Effector memory CD8-positive, alpha-beta T cell (primary cell): ENCODE results near the gene SHLD1.
"Not testable (repeated sequence)": the region's sequence is repeated elsewhere in the genome, so short reads cannot be mapped to it uniquely, and the experiment has no call there.

Experiments
- ATAC-seq: fragments of 150-1000 bp; cut with Tn5 transposase; replicated peaks from 2 replicates; pipeline ENCODE4 v1.10.0; 2021; ENCODE audit warnings: mild to moderate bottlenecking, moderate library complexity
- DNase-seq, 3 experiments: peaks; one replicate each; pipeline ENCODE4 v3.0.0; 2021
- H3K27ac Mint-ChIP-seq, 2 donors: one replicate each; pipeline ENCODE4 v1.8.0; 2022; ENCODE audit warnings: mild to moderate bottlenecking in 2 of 2, mixed read lengths in 2 of 2, moderate library complexity in 2 of 2
- H3K27me3 Mint-ChIP-seq, 2 donors: one replicate each; pipeline ENCODE4 v1.8.0; 2022; ENCODE audit warnings: mixed read lengths in 2 of 2
- H3K36me3 Mint-ChIP-seq: one replicate; pipeline ENCODE4 v1.8.0; 2022; ENCODE audit warnings: mild to moderate bottlenecking, moderate library complexity, mixed read lengths; ENCODE audit not compliant: insufficient read depth
- H3K4me1 Mint-ChIP-seq, 2 donors: one replicate each; pipeline ENCODE4 v1.8.0; 2022; ENCODE audit warnings: low read depth in 2 of 2, mixed read lengths in 2 of 2
- H3K4me3 Mint-ChIP-seq, 2 donors: one replicate each; pipeline ENCODE4 v1.8.0; 2022; ENCODE audit warnings: mild to moderate bottlenecking in 2 of 2, mixed read lengths in 2 of 2, moderate library complexity in 2 of 2
- H3K9me3 Mint-ChIP-seq, 2 donors: one replicate each; pipeline ENCODE4 v1.8.0; 2022; ENCODE audit warnings: mixed read lengths in 2 of 2

Gene SHLD1

DNA sequence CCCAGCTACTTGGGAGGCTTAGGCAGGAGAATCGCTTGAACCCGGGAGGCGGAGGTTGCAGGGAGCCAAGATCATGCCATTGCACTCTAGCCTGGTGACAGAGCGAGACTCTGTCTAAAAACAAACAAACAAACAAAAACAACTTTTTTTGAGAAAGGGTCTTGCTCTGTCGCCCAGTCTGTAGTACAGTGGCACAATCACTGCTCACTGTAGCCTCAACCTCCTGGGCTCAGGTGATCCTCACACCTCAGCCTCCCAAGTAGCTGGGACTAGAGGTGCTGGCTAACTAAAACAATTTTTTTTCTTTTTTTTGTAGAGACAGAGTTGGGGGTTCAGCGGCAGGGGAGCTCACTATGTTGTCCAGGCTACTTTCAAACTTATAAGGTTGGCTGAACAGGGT lies 28.8 kb upstream of the SHLD1 start:
- not testable (repeated sequence) for H3K4me3 Mint-ChIP-seq, H3K36me3 Mint-ChIP-seq, DNase-seq, H3K4me1 Mint-ChIP-seq, H3K27ac Mint-ChIP-seq, ATAC-seq, H3K9me3 Mint-ChIP-seq
- peaks cover 12 to 23% of the 10 kb centered on the region in 2 donors for H3K27me3 Mint-ChIP-seq

DNA sequence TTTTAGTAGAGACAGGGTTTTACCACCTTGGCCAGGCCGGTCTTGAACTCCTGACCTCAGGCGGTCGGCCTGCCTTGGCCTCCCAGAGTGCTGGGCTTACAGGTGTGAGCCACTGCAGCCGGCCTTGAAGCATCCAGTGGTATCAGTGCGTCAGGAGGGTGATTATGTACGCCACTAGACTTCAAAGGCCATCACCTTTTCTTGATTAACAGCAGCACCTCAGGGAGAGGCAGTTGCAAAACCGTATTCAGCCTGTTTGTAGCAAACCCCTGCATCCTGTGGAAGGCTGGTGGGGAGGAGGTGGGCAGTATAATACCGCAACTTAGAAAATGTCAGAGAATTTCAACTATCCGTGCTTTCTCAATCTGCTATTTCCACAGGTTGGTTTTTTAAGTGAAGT lies 27.3 kb upstream of the SHLD1 start:
- no peak overlapping the region for H3K27ac Mint-ChIP-seq
- H3K36me3 Mint-ChIP-seq, result no peaks in the 10 kb centered on the region
- peaks cover 13 to 28% of the 10 kb centered on the region in 2 donors for H3K27me3 Mint-ChIP-seq
- DNase-seq, result no peak
- H3K9me3 Mint-ChIP-seq, result no peaks in the 10 kb centered on the region
- peak; percentile 73 for ATAC-seq
- H3K4me3 Mint-ChIP-seq, result peak overlapping the region in 1 of 2 donors; percentile 29
- no peaks in the 10 kb centered on the region for H3K4me1 Mint-ChIP-seq

DNA sequence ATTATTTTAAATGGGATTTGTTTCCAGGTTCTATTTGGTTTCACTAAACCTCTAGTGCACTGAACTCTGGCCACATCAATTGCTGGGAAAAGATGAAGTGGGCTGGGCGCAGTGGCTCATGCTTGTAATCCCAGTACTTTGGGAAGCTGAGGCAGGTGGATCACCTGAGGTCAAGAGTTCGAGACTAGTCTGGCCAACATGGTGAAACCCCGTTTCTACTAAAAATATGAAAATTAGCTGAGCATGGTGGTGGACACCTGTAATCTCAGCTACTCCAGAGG lies 25.1 kb upstream of the SHLD1 start:
- H3K9me3 Mint-ChIP-seq, DNase-seq: not testable (repeated sequence)

DNA sequence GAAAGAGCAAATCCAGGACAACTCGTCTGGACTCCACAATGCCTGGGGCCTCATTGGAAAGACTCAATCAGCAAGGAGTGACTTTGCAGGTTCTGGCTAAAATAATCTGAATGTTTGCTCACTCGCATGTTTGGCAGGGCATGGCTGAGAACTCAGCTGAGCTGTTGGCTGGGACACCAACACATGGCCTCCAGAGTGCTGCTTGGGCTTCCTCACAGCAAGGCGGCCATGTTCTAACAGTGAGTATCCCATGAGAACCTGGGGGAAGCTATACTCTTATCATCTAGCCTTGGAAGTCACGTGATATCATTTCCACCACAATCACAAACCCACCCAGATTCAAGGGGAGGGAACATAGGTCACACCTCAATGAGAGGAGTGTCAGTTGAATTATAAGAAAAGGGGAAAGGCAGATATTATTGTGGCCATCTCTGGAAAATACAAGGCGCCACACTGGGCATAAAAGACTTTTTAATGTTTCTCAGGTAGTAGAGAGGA lies 23.1 kb upstream of the SHLD1 start:
- Mint-ChIP-seq H3K9me3 (no peaks in the 10 kb centered on the region), H3K27ac (no peak overlapping the region), H3K4me1 (no peaks in the 10 kb centered on the region), H3K4me3 (no peak overlapping the region), H3K36me3 (no peaks in the 10 kb centered on the region), H3K27me3 (peaks cover 5 to 36% of the 10 kb centered on the region in 2 donors)
- ATAC-seq, result no peak
- no peak for DNase-seq

More for the DNA sequence above, 25.1 kb upstream of the SHLD1 start:
- not testable (repeated sequence) for ATAC-seq, H3K27ac Mint-ChIP-seq, H3K4me3 Mint-ChIP-seq, H3K4me1 Mint-ChIP-seq, H3K36me3 Mint-ChIP-seq
- peaks cover 6 to 30% of the 10 kb centered on the region in 2 donors for H3K27me3 Mint-ChIP-seq

DNA sequence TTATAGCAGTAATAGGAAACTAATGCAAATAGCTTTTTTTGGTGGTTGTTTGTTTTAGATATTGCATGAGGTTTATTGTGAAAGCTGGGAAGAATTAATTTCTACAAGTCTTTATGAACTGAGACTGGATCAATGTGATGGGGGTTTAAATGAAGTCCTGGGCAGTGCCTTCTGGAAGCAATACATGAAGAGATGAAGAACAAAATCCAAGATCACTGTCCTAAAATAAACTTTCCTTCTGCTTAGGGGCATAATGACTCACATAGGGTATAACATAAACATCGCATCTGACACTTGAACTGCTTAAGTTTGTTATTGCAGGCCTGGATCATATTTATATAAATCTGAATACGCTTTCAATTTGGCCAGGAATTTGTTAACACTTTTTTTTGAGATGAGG lies 20.9 kb upstream of the SHLD1 start:
- no peaks in the 10 kb centered on the region for H3K36me3 Mint-ChIP-seq
- no peaks in the 10 kb centered on the region for H3K9me3 Mint-ChIP-seq
- peaks cover 12 to 52% of the 10 kb centered on the region in 2 donors for H3K27me3 Mint-ChIP-seq
- no peak for ATAC-seq
- no peaks in the 10 kb centered on the region for H3K4me1 Mint-ChIP-seq
- no peak for DNase-seq
- no peak overlapping the region for H3K27ac Mint-ChIP-seq
- H3K4me3 Mint-ChIP-seq, result no peak overlapping the region

DNA sequence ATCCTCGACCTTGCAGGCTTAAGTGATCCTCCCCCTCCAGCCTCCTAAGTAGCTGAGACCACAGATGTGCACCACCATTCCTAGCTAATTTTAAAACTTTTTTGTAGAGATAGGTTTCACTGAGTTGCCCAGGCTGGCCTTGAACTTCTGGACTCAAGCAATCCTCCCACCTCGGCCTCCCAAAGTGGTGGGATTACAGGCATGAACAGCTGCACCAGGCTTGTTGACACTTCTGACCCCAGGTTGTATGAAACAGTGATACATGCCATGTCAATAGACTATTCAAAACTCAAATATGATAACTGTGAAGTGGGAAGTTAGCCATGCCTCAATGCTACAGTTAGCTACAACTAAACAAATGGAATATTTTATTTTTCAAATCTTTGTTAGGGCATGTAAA lies 20.1 kb upstream of the SHLD1 start:
- DNase-seq (no peak), ATAC-seq (no peak)
- Mint-ChIP-seq H3K27me3 (peaks cover 12 to 57% of the 10 kb centered on the region in 2 donors), H3K36me3 (no peaks in the 10 kb centered on the region), H3K4me3 (no peak overlapping the region), H3K4me1 (no peaks in the 10 kb centered on the region), H3K27ac (no peak overlapping the region), H3K9me3 (no peaks in the 10 kb centered on the region)

DNA sequence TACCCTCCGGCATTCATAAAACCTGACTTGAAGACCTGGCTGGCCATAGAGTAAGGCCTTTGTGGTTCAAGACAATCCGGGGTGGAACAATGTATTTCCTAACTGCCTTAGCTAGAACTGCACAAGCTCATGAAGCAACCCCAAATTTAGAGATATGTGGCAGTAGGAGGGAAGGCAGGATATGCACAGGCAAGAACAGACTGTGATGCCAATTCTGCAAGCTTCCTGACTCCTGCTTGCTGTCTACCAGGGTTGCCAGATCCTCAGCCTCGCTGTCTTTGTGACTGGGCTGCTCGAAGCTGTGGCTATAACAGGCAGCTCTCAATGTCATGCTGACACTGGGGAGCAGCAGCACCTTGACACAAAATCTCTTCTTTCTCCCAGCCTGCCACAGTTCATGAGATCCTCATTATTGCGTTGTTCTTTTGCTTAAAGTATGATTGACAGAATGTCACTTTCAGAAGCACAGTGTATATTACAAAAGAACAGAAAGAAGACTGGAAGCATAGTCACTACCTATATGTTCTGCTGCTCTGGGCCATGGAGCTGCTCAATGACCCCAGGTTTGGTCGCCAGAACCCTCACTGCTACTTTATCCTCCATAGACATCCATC lies 18.3 kb upstream of the SHLD1 start:
- DNase-seq (no peak), ATAC-seq (no peak)
- H3K9me3 Mint-ChIP-seq, result no peaks in the 10 kb centered on the region
- no peaks in the 10 kb centered on the region for H3K4me1 Mint-ChIP-seq
- no peak overlapping the region for H3K4me3 Mint-ChIP-seq
- no peak overlapping the region for H3K27ac Mint-ChIP-seq
- no peaks in the 10 kb centered on the region for H3K36me3 Mint-ChIP-seq
- peaks cover 20 to 62% of the 10 kb centered on the region in 2 donors for H3K27me3 Mint-ChIP-seq

DNA sequence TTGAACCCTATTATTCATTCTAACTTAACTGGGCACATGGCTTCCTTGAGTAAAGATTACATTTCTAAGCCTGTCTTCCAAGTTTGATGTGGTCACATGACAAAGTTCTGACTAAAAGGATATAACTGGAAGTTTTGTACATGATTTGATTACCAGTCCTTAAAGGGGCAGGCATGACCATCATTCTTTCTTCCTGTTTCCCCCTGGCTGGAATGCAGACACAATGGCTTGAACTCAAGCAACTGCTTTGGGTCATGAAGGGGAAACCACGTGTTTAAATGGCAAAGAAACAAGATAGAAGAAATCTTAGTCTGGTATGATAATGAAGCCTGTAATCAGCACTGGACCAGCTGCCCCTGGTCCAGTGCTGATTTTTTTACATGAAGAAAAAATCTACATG lies 15.6 kb upstream of the SHLD1 start:
- peaks cover 0 to 2% of the 10 kb centered on the region in 2 donors for H3K4me1 Mint-ChIP-seq
- H3K27ac Mint-ChIP-seq, result no peak overlapping the region
- H3K4me3 Mint-ChIP-seq, result no peak overlapping the region
- DNase-seq (no peak), ATAC-seq (no peak)
- peaks cover 15 to 44% of the 10 kb centered on the region in 2 donors for H3K27me3 Mint-ChIP-seq
- no peaks in the 10 kb centered on the region for H3K36me3 Mint-ChIP-seq
- H3K9me3 Mint-ChIP-seq, result no peaks in the 10 kb centered on the region

DNA sequence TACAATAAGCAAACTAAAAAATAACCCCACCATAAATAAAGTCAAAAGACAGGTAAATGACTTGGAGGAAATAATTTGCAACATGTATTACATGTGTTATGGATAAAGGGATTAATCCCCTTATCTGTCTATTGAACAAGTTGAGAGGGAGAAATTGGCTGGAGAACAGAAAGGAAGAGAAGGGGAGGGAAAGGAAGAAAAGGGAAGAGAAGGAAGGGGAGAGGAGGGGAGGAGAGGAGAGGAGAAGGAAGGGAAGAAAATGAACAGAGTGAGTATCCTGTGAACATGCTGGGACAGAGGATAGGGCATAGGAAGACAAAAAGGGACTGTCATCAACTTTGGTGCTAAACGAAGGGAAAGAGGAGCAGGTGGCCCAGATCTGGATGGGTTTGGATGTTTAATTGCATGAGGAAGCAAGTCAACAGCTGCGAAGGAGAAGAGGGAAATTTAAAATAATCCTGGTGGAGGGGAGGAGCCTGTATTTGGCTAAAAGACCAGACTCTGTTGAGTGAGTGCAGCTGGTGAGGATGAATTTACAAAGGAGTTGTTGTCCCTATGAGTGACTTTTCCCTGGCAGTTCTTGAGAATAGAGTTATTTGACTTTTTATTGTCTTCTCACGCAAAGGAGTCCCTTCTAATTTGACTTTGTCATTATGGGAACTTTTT lies 14.2 kb upstream of the SHLD1 start:
- Mint-ChIP-seq H3K4me1 (peaks cover 0 to 2% of the 10 kb centered on the region in 2 donors), H3K27me3 (peaks cover 15 to 36% of the 10 kb centered on the region in 2 donors), H3K36me3 (no peaks in the 10 kb centered on the region), H3K4me3 (no peak overlapping the region), H3K9me3 (no peaks in the 10 kb centered on the region), H3K27ac (peak overlapping the region in 1 of 2 donors; percentile 59)
- DNase-seq, result no peak
- no peak for ATAC-seq

DNA sequence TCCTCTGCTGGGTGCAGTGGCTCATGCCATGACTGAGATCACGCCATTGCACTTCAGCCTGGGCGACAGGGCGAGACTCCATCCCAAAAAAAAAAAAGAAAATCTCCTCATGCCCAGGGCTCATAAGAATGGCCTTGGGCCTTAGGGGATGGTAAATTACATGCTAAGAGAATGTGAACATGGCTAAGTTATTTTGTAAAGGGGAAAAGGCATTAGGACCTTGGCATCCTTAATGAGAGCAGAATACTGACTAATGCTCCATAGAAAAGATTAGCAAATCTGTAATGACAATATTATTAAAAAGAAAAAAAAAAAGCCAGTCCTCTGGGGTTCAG lies 12.6 kb upstream of the SHLD1 start:
- DNase-seq (no peak), ATAC-seq (no peak)
- Mint-ChIP-seq H3K4me1 (peaks cover 0 to 2% of the 10 kb centered on the region in 2 donors), H3K27ac (peak overlapping the region; percentile 44 to 69), H3K27me3 (peaks cover 15 to 27% of the 10 kb centered on the region in 2 donors), H3K9me3 (no peaks in the 10 kb centered on the region), H3K36me3 (no peaks in the 10 kb centered on the region), H3K4me3 (no peak overlapping the region)

DNA sequence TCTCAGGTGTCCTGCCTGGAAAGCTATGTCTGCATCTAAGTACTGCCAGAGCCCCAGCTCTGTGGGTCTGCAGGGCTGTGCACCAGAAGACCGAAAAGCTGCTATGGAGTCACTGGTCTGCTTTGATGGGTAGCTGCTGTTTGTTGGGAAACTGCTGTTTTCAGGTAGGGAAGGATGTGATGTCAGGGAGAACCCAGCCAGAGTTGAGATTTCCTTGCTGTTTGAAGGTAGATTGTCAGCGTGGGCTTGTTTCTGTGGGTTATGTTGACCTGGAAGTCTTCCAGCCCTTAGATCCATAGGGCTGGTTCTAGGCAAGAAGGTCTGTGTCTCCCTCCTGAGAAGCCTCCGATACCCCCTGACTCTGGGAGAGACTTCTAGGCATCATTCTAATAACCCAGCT lies 12.2 kb upstream of the SHLD1 start:
- Mint-ChIP-seq H3K27ac (peak overlapping the region; percentile 44 to 69), H3K36me3 (no peaks in the 10 kb centered on the region), H3K9me3 (no peaks in the 10 kb centered on the region), H3K4me3 (no peak overlapping the region), H3K4me1 (peaks cover 0 to 2% of the 10 kb centered on the region in 2 donors), H3K27me3 (peaks cover 13 to 24% of the 10 kb centered on the region in 2 donors)
- ATAC-seq (no peak), DNase-seq (no peak)

DNA sequence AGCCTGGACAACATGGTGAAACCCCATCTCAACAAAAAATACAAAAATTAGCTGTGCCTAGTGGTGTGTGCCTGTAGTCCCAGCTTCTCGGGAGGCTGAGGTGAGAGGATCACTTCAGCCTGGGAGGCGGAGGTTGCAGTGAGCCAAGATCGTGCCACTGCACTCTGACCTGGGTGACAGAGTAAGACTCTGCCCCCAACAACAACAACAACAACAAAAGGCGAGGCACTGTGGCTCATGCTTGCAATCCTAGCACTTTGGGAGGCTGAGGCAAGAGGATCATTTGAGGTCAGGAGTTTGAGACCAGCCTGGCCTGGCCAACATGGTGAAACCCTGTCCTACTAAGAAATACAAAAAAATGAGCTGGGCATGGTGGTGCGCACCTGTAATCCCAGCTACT lies 9.6 kb upstream of the SHLD1 start:
- H3K4me3 Mint-ChIP-seq, H3K9me3 Mint-ChIP-seq, ATAC-seq, DNase-seq, H3K27ac Mint-ChIP-seq, H3K36me3 Mint-ChIP-seq, H3K4me1 Mint-ChIP-seq, H3K27me3 Mint-ChIP-seq: not testable (repeated sequence)

DNA sequence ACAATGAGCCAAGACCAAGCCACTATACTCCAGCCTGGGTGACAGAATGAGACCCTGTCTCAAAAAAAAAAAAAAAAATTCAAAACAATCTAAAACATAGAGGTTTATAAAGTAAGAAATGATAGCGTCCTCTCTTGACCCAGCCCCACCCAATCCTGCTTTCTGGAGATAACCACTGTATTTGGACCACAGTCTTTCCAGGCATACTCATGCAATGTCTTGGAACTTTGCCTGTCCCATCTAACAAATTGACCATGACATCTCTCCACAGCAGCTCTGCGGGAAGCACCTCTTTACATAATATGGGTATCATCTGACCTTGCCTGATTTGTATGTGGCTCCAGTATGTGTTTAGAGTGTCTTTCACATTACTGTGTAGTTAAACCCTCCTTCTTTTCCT lies 9.1 kb upstream of the SHLD1 start:
- DNase-seq (no peak), ATAC-seq (no peak)
- Mint-ChIP-seq H3K36me3 (no peaks in the 10 kb centered on the region), H3K27me3 (peaks cover 3 to 4% of the 10 kb centered on the region in 2 donors), H3K4me3 (no peak overlapping the region), H3K9me3 (no peaks in the 10 kb centered on the region), H3K4me1 (peaks cover 0 to 2% of the 10 kb centered on the region in 2 donors), H3K27ac (no peak overlapping the region)

DNA sequence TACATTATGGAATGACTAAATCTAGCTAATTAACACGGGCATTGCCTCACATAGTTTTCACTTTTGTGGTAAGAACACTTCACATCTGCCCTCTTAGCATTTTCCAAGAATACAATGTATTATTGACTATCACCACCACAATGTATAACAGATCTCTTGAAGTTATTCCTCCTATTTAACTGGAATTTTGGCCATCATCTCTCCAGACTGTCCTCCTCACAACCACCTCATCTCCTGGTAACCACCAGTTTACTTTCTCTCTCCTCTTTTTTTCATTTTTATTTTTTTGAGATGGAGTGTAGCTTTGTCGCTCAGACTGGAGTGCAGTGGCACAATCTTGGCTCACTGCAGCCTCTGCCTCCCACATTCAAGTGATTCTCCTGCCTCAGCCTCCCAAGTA lies 8.2 kb upstream of the SHLD1 start:
- no peak overlapping the region for H3K4me3 Mint-ChIP-seq
- no peaks in the 10 kb centered on the region for H3K36me3 Mint-ChIP-seq
- H3K27ac Mint-ChIP-seq, result no peak overlapping the region
- no peaks in the 10 kb centered on the region for H3K9me3 Mint-ChIP-seq
- DNase-seq, result no peak
- peaks cover 0 to 2% of the 10 kb centered on the region in 2 donors for H3K4me1 Mint-ChIP-seq
- peaks cover 0 to 5% of the 10 kb centered on the region in 2 donors for H3K27me3 Mint-ChIP-seq
- ATAC-seq, result no peak
